NOMO-1 (cell line): Measurements from ENCODE around the gene SPATA22.
"Not testable (repeated sequence)": the region's sequence is repeated elsewhere in the genome, so short reads cannot be mapped to it uniquely, and the experiment has no call there.

ENCODE experiments used
- DNase-seq, 2 experiments: peaks; one replicate each; lab custom pipeline; 2025; ENCODE audit not compliant: unreplicated experiment in 2 of 2; lab: John Stamatoyannopoulos, UW

SPATA22 gene

DNA sequence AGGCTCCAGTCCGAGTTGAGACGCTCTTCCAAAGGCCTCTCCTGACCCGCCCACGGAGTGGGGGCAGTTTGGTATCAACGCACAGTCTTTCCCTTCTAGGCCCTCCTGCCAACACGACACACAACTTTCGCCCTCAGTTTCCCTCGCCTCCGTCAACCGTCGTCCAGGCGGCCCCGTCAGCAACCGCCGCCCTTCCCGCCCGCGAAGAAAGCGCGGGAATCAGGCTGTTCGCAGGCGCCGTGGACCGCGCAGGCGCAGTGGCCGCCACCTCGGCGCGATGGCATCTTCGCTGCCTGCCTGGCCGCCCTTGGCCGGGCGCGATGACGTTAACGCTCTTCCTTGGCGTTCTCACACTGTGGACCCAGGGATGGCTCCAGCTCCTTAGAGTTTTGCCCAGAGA is at the start of gene SPATA22:
TSS of gene SPATA22 (minus strand) at position 221 of the 400 bp plus-strand sequence. CDS start 2,494 bp downstream, outside the sequence.
- no peak for DNase-seq

DNA sequence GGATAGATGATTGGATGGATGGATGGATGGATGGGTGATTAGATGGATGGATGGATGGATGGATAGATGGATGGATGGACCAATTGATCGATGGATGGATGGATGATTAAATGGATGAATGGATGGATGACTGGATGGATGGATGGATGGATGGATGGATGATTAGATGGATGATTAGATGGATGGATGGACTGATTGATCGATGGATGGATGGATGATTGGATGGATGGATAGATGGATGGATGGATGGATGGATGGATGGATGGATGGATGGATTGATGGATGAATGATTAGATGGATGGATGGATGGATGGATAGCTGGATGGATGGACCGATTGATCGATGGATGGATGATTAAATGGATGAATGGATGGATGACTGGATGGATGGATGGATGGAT is 47.9 kb upstream of the SPATA22 start:
- DNase-seq, result not testable (repeated sequence)

DNA sequence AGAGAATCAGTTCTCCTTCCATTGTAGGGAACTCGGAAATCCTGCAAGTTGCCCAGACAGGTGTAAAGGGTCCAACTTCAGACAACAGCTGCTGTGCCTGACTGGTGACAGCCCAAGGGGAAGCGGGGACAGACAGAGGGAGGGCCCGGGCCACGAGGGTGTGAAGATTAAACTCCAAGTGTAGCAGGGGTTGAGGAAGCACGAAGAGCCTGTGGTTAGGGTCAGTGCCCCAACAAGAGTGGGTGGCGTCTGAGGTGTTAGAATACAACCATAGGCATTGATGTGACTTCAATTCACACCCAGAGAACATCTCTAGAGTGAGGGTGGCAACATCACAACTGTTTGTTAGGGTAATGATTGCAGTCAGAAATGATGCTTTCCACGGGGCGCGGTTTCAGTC is 43.3 kb upstream of the SPATA22 start:
- DNase-seq, result no peak

GRCh38 chr17:3514167-3514566 is 42.5 kb upstream of the SPATA22 start:
- DNase-seq, result not testable (repeated sequence)

DNA sequence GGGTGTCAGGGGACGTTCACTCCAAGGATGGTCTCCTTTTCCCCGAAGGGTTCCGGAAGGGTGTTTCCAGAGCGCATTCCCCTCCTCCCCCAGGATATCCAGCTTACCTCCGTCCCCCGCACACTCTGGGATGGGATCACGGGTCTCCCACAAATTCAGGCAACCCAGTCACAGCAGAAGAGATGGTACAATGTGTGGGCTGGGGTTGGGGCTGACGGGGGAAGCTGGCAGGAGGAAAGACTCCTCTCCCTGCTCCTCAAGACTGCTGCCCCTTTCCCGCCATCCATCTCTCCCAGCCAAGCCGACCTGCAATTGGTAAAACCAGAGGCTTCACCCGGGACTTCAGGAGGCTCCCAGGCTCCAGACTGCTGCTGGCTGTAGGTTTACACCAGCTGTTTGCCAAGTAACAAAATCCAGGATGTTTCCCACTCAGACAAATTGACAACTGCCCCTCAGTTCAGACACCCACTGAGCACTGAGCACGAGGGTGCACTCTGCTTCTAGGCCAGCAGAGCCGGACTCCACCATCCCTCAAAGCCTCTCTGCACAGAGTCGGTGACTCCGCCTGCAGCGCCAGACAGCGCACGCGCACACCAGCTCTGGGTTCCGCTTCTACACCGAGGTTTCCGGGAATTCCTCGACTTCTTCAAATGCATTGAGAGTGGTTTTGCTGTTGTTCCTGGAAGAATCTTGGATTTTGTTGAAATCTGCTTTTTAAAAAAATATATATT is 41.9 kb upstream of the SPATA22 start:
- DNase-seq, result no peak

DNA sequence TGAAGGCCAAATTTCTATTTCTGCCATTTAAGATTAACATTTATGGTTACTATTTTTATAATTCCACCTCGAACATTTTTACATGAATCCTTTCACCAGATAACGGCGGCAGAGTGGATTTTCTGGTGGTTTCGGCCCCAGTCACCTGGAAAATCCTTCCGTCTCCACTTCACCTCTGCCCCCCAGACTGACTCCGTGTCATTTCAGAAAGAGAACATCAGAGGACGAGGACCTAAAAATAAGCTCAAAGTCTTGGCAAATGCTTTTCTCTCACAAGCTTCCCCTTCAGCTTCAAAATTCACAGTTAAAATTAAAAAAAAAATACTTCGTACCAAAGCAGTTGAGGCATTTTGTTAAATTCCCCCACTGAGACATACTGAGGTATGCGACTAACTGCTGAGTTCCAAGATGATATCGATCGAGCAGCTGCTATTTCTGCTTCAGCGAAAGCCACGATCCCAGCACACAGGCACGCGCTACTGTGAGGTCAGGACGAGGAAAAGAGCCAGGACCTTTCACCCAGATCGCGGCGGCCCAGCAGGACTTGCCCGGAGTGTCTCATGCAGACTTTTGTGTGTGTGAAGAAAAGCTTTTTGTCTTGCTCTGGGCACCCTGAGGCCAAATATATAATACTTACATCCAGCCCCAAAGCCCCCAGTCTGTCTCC is 41.0 kb upstream of the SPATA22 start:
- DNase-seq, result no peak

DNA sequence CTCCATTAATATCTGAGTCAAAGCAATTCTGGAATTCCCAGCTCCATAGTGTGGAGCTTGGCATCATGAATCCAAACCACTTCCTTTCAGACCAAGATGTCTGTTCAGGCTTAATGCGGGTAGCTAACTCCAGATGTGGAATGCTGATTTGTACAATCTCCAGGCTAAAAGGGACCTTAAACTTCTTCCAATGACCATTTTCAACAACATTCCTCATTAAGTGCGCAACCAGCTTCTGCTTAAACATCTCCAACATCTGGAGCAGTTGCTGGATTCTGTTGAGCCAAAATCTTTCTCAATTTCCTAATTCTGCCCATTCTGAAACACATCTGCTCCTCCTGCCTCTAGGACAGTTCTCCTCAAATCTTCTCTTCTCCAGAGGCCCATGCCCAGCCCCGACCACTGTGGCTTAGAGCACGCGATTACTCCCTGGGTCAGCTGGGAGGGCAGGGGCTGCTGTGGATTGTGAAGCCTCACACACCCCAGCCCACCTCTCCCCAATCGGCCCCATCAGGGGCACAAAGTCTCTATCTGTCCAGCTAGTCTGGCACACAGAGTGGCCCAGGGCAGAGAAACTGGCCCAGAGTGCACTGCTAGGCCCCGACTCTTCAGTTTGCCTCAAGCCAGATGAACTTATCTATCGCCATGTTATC is 40.4 kb upstream of the SPATA22 start:
- DNase-seq, result no peak

DNA sequence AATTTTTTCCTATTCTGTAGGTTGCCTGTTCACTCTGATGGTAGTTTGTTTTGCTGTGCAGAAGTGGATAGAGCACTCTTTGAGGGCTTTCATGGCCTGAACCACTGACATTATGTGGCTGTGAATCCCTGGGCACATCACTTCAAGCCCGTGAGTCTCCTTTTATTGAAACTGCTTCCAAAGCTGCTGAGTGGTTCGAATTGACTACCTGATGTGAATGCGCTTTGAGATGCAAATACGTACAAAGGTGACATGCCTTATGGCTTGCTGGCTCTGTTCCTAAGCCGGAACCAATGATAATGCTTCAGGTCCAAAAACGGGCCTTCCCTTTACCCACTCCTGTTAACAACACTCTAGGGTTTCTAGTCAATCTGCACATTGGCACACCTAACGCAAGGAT is 38.5 kb upstream of the SPATA22 start:
- DNase-seq, result no peak

GRCh38 chr17:3507869-3508268 is 36.2 kb upstream of the SPATA22 start:
- no peak for DNase-seq

DNA sequence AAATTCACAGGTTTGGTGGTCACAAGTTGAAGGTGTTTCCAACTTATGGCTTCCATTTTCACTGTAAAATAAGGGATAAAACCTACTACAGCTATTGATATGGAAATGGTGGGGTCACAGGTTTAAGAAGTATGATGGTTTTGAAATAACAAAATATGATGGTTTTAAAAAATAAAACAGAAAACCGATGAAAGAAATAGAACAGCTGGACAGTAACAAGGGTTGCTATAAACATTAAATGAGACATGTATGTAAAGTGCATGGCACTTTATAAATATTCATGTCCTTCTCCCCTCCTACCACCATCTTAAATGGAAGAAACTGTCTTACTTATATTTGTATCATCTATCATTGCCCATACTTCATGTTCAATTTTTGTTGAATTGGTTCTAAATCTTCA is 35.5 kb upstream of the SPATA22 start:
- no peak for DNase-seq

GRCh38 chr17:3506054-3506453 is 34.4 kb upstream of the SPATA22 start:
- no peak for DNase-seq

- no peak for DNase-seq
Observed at GRCh38 chr17:3505008-3505407, 33.4 kb upstream of the SPATA22 start.

DNA sequence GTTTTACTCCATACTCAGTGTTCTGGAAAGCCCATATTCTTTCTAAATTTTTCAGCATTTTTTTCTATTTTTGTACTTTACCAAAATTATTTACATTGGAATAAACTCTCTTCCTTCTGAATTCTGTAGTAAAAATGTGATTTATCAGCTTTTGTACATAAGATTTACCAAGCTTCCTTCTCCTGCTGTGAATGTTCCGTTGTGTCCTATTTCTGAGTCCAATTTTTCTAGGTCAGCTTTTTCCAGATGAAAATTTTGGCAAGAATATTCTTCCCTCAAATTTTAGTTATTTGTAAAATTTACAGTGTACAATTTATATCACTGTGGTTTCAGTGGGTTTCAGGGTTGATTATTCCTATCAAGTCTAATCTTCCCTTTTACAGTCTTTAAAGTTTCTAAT is 31.7 kb upstream of the SPATA22 start:
- DNase-seq, result no peak

DNA sequence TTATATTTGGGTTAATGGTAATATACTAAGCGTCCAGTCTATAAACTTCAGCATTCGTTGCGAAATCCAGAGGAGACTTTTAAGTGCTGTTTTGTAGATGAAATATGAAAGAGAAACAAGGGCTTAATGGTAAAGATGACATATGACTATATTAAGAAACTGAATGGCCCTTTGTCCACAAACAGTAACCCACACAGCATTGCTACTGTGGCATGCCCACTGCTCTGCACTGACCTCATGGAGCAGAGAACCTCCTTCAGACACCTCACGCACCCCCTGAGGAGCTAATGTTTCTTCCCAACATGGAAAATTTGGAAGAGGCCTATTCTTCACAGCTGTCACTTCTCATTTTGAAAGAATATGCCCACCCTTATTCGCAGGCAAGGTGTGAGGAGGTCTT is 30.8 kb upstream of the SPATA22 start:
- DNase-seq, result no peak

GRCh38 chr17:3501344-3501743 is 29.7 kb upstream of the SPATA22 start:
- no peak for DNase-seq

- DNase-seq, result no peak
Observed at GRCh38 chr17:3497101-3497500, 25.5 kb upstream of the SPATA22 start.

DNA sequence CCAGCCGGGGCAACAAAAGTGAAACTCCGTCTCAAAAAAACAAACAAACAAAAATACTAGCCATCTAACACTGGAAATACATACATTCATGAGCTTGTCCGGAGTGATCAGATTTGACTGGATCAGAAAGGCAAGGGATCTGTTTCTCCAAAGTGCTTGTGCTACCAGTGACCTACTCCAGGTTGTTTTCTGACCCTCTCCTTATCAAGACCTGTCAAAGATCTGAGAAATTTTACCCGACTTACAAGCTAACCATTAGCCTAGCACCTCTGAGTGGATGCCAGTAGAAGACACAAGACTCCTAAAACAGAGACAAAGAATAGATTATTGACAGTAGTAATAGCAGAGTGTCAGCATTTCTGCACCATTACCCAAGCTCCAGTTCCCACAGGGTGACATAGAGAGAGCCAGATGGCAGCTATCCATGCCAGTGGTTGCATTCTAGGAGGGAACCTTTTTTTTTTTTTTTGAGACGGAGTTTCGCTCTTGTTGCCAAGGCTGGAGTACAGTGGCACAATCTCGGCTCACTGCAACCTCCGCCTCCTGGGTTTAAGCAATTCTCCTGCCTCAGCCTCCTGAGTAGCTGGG is 14.0 kb upstream of the SPATA22 start:
- DNase-seq, result no peak

- no peak for DNase-seq
Observed at GRCh38 chr17:3482852-3483251, 11.2 kb upstream of the SPATA22 start.

DNA sequence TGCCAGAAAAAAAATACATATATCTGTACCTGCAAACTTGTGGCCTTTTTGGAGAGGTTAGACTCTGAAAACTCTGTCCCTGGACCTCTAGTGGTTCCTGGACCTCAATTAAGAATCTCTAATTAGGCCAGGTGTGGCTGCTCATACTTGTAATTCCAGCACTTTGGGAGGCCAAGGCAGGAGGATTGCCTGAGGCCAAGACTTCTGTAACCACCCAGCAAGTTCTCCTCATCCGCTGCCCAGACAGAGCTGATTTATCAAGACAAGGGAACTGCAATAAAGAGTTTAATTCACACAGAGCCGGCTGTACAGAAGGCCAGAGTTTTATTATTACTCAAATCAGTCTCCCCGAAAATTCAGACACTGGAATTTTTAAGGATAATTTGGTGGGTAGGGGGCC is 8.4 kb upstream of the SPATA22 start:
- no peak for DNase-seq

GRCh38 chr17:3475812-3476610 is 4.4 kb upstream of the SPATA22 start, which contains the start of gene ASPA:
Gene ASPA, plus strand, starts transcription at chr17:3475997. Its CDS starts 163 bp downstream, at chr17:3476160.
- no peak for DNase-seq

- DNase-seq, result no peak
Observed at GRCh38 chr17:3475251-3475685, 3.6 kb upstream of the SPATA22 start.
